PFSK-1 (cell line): ENCODE measurements around the gene GP1BB.

Experiments used
- FOXP2 ChIP-seq: optimal IDR thresholded peaks from 2 replicates; pipeline ENCODE3; 2011; ENCODE audit warnings: borderline replicate concordance, control low read depth, inconsistent platforms; ENCODE audit not compliant: insufficient read depth; ENCODE audit errors: extremely low read length, extremely low read depth
- POLR2AphosphoS5 ChIP-seq: IDR thresholded peaks from 2 replicates; pipeline ENCODE4 v1.6.1; 2012; ENCODE audit warnings: low read depth, mild to moderate bottlenecking, control low read depth, low read length, moderate library complexity
- SIN3A ChIP-seq: IDR thresholded peaks from 2 replicates; pipeline ENCODE4 v1.6.1; 2012; ENCODE audit warnings: mild to moderate bottlenecking, low read length, moderate library complexity, borderline replicate concordance; ENCODE audit not compliant: insufficient read depth
- TAF1 ChIP-seq: IDR thresholded peaks from 2 replicates; pipeline ENCODE4 v1.6.1; 2012; ENCODE audit warnings: low read length, control low read depth, borderline replicate concordance; ENCODE audit not compliant: insufficient read depth
- TF ChIP-seq, protein P1 (sequence below), 2 experiments: IDR thresholded peaks; 2 replicates each; pipeline versions ENCODE4 v1.6.1 to v1.8.0; 2011 to 2012; ENCODE audit warnings: low read depth in 2 of 2, low read length in 2 of 2, control low read depth in 1 of 2, inconsistent platforms in 1 of 2, mild to moderate bottlenecking in 1 of 2, moderate library complexity in 1 of 2; ENCODE audit not compliant: insufficient read depth in 1 of 2

GP1BB gene

DNA sequence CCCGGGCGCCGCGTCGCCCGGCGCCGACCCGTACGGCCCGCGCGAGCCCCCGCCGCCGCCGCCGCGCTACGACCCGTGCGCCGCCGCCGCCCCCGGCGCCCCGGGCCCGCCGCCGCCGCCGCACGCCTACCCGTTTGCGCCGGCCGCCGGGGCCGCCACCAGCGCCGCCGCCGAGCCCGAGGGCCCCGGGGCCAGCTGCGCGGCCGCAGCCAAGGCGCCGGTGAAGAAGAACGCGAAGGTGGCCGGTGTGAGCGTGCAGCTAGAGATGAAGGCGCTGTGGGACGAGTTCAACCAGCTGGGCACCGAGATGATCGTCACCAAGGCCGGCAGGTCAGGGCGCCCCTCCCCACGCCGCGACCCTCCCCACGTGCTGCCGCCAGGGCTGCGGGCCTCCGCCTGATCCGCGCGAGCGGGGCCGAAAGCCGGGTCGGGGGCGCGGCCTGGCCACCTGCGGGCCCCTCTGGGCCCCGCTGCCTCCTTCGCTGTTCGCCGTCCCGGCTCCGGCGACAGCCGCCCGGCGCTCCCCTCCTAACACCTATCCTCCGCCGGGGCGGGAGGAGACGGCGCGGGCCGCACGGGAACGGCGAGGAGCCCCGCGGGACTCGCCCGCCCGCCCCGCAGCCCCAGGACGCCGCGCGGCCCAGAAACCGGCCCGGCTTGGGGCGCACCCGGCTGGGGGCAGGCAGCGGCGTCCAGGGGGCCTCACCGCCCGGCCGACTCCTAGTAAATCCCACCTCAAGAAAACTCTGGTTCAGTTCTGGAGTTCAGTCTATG, 37.8 kb downstream of the GP1BB start:
- no peak for TF ChIP-seq SIN3A
- no peak for TF ChIP-seq FOXP2
- TF ChIP-seq, protein P1, sequence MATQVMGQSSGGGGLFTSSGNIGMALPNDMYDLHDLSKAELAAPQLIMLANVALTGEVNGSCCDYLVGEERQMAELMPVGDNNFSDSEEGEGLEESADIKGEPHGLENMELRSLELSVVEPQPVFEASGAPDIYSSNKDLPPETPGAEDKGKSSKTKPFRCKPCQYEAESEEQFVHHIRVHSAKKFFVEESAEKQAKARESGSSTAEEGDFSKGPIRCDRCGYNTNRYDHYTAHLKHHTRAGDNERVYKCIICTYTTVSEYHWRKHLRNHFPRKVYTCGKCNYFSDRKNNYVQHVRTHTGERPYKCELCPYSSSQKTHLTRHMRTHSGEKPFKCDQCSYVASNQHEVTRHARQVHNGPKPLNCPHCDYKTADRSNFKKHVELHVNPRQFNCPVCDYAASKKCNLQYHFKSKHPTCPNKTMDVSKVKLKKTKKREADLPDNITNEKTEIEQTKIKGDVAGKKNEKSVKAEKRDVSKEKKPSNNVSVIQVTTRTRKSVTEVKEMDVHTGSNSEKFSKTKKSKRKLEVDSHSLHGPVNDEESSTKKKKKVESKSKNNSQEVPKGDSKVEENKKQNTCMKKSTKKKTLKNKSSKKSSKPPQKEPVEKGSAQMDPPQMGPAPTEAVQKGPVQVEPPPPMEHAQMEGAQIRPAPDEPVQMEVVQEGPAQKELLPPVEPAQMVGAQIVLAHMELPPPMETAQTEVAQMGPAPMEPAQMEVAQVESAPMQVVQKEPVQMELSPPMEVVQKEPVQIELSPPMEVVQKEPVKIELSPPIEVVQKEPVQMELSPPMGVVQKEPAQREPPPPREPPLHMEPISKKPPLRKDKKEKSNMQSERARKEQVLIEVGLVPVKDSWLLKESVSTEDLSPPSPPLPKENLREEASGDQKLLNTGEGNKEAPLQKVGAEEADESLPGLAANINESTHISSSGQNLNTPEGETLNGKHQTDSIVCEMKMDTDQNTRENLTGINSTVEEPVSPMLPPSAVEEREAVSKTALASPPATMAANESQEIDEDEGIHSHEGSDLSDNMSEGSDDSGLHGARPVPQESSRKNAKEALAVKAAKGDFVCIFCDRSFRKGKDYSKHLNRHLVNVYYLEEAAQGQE (IDR thresholded peaks at IDR 0.05; ENCODE audit: insufficient read depth in 1 of 2, low read depth in 2 of 2, low read length in 2 of 2), result no peak
- no peak for TF ChIP-seq TAF1
- no peak for TF ChIP-seq POLR2AphosphoS5

DNA sequence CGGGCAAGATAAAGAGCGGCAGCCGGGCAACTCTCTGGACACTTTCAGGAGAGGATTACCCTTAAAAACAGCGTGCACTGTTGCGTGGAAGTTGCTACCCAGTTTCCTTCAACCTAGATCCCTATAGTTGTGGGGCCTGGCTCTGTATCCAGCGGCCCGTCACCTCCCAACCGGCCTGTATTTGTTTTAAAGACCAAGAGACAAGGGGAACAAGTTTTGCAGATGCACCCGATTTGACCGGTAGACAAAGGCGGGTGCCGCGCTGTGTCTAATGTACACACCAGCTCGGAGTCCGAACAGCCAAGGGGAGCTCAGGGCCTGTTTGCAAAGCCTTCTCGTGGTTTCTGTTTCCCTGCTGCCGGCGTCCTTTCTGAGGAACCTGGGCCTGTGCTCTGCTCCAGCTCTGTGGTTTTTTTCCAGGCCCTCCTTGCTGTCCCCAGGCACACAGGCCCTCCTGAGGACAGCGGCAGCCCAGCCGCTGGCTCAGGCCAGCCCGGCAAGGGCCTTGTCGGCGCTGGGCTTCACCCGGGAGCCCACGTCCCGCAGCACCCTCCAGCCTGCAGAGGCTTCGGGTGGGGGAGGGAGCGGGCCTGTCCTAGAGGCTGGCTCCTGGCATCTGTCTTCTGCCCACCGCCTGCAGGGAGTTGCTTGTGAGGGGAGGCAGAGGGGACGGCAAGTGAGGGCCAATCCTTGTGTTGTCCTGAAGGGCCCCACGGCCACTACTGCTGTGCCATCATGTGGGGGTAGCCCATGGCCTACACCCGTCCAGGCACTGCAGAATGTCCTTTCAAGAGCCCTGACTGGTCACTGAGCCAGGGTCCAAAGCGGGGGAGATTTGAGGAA, 38.6 kb downstream of the GP1BB start:
- TF ChIP-seq, protein P1 (IDR thresholded peaks at IDR 0.05; ENCODE audit: insufficient read depth in 1 of 2, low read depth in 2 of 2, low read length in 2 of 2), result no peak
- no peak for TF ChIP-seq POLR2AphosphoS5
- TF ChIP-seq SIN3A, result no peak
- no peak for TF ChIP-seq TAF1
- TF ChIP-seq FOXP2, result no peak

DNA sequence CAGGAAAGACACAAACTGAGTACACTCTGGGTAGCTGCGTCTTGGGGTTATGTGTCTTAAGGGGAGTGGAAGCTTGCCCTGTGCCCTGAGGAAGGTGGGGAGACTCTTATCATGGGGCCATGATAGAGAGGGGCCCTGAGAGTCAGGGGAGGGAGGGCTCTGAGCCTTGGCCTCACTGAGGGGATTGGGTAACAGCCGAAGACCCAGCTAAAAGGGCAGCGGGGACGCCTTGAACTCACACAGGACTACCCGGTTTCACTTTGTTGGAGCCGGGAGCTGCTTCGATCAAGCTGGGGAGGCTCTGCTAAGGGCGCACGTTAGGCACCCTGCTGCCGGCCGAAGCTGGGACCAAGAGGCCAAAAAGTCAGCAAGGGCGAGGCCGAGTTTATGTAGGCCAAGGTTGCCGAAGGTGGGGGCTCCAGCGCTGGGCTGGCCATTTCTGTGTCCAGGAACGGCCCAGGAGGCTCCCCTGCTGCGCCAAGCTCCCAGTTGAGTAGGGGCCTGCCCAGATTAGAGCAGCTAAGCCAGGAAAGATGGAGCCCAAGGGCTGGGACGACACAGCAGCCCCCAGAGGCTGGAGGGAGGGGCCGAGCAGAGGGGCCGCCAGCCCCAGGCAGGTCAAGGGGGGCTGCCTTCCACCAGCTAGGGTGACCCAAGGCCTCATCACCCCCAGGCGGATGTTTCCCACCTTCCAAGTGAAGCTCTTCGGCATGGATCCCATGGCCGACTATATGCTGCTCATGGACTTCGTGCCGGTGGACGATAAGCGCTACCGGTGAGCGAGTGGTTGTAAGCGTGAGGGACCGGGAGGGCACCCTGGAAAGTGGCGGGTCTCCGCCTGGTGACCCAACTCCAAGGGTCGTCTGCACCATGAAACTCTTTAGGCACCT, 39.5 kb downstream of the GP1BB start:
- TF ChIP-seq, protein P1 (IDR thresholded peaks at IDR 0.05; ENCODE audit: insufficient read depth in 1 of 2, low read depth in 2 of 2, low read length in 2 of 2), result no peak
- TF ChIP-seq FOXP2 (no peak), SIN3A (no peak), TAF1 (no peak), POLR2AphosphoS5 (no peak)

DNA sequence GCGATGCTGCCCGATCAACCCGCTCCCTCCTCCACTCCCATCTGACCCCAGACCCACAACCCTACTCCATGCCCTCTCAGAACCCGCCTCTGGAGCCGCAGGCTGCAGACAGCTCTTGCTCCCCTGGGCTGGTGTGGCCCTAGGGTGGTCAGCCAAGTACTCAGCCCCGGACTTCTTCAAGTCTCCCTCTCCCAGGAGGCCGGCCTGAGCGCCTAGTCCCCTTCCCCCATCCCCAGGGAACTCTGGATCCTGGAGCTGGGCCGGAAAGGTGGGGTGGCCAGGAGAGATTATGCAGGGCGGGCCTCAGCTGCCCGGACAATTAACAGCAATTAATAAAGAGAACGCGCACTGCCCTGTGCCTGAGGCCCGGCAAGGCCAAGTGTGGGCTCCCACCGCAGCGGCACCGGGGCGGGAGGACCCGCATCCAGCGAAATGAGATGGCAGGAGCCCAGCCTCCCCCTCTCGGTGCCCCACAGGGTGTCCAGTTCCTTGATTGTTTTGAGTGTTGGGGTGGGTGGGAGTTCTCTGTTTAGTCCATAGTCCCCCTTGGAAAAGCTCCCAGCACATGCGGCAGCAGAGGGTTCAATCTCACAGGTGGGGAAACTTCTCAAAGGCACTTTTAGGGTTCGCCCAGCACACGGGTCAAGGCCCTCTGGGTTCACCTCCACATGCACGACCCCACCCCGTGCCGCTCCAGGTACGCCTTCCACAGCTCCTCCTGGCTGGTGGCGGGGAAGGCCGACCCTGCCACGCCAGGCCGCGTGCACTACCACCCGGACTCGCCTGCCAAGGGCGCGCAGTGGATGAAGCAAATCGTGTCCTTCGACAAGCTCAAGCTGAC, 40.3 kb downstream of the GP1BB start:
- TF ChIP-seq TAF1, result no peak
- no peak for TF ChIP-seq FOXP2
- TF ChIP-seq SIN3A, result no peak
- no peak for TF ChIP-seq POLR2AphosphoS5
- TF ChIP-seq, protein P1 (IDR thresholded peaks at IDR 0.05; ENCODE audit: insufficient read depth in 1 of 2, low read depth in 2 of 2, low read length in 2 of 2), result no peak
